ENCODE measurements around the gene IDNK.
A peak's percentile ranks its signal among the peaks of the same experiment; 100 is the strongest.

IDNK gene

GRCh38 chr9:83646500-83647239 is 23.7 kb downstream of the IDNK start:
- TF ChIP-seq ZFP3 (CRISPR knock-in tag; IDR thresholded peaks at IDR 0.05) = no peak
- no peak for TF ChIP-seq ISL1 (CRISPR knock-in tag; IDR thresholded peaks at IDR 0.05)
- TF ChIP-seq ARNTL (CRISPR knock-in tag; IDR thresholded peaks at IDR 0.05; ENCODE audit: borderline replicate concordance, low read depth) = no peak
- TF ChIP-seq TSHZ2 (CRISPR knock-in tag; IDR thresholded peaks at IDR 0.05) = no peak
- TF ChIP-seq ZNF8 (CRISPR knock-in tag; IDR thresholded peaks at IDR 0.05) = no peak
- no peak for TF ChIP-seq CREB5 (CRISPR knock-in tag; IDR thresholded peaks at IDR 0.05; ENCODE audit: low read depth)
- TF ChIP-seq ZNF565 (CRISPR knock-in tag; conservative IDR thresholded peaks at IDR 0.05; ENCODE audit: low read depth) = no peak
- TF ChIP-seq TCF4 (CRISPR knock-in tag; IDR thresholded peaks at IDR 0.05; ENCODE audit: borderline replicate concordance) = no peak
- TF ChIP-seq ZC3H10 (CRISPR knock-in tag; IDR thresholded peaks at IDR 0.05) = no peak
- no peak for TF ChIP-seq POU6F1 (CRISPR knock-in tag; IDR thresholded peaks at IDR 0.05; ENCODE audit: borderline replicate concordance, low read depth)
- TF ChIP-seq PPARA (CRISPR knock-in tag; IDR thresholded peaks at IDR 0.05; ENCODE audit: borderline replicate concordance) = no peak
- TF ChIP-seq RARB (CRISPR knock-in tag; IDR thresholded peaks at IDR 0.05) = no peak
- TF ChIP-seq CSRNP3 (CRISPR knock-in tag; IDR thresholded peaks at IDR 0.05) = no peak
- no peak for TF ChIP-seq ZFP30 (CRISPR knock-in tag; IDR thresholded peaks at IDR 0.05)
- no peak for TF ChIP-seq OSR1 (CRISPR knock-in tag; IDR thresholded peaks at IDR 0.05)
- no peak for TF ChIP-seq GLIS3 (CRISPR knock-in tag; IDR thresholded peaks at IDR 0.05)
- no peak for ATAC-seq

GRCh38 chr9:83649080-83649479 is 26.1 kb downstream of the IDNK start:
- TF ChIP-seq TCF4 (CRISPR knock-in tag; IDR thresholded peaks at IDR 0.05; ENCODE audit: borderline replicate concordance) (no peak), ZFP30 (CRISPR knock-in tag; IDR thresholded peaks at IDR 0.05) (no peak), OSR1 (CRISPR knock-in tag; IDR thresholded peaks at IDR 0.05) (no peak), TSHZ2 (CRISPR knock-in tag; IDR thresholded peaks at IDR 0.05) (no peak), TOX (CRISPR knock-in tag; IDR thresholded peaks at IDR 0.05; ENCODE audit: borderline replicate concordance) (no peak), PPARA (CRISPR knock-in tag; IDR thresholded peaks at IDR 0.05; ENCODE audit: borderline replicate concordance) (no peak)
- peak; percentile 85 for ATAC-seq

GRCh38 chr9:83649515-83649914 is 26.6 kb downstream of the IDNK start:
- peak; percentile 53 for ATAC-seq

More at GRCh38 chr9:83649515-83649914, 26.6 kb downstream of the IDNK start:
- TF ChIP-seq ESRRG (CRISPR knock-in tag; IDR thresholded peaks at IDR 0.05) (no peak), PPARA (CRISPR knock-in tag; IDR thresholded peaks at IDR 0.05; ENCODE audit: borderline replicate concordance) (no peak), TCF4 (CRISPR knock-in tag; IDR thresholded peaks at IDR 0.05; ENCODE audit: borderline replicate concordance) (no peak; the same call in 1 of the 2 replicates), ZNF565 (CRISPR knock-in tag; conservative IDR thresholded peaks at IDR 0.05; ENCODE audit: low read depth) (no peak), POU6F1 (CRISPR knock-in tag; IDR thresholded peaks at IDR 0.05; ENCODE audit: borderline replicate concordance, low read depth) (no peak), CREB5 (CRISPR knock-in tag; IDR thresholded peaks at IDR 0.05; ENCODE audit: low read depth) (no peak), CSRNP3 (CRISPR knock-in tag; IDR thresholded peaks at IDR 0.05) (no peak), RARB (CRISPR knock-in tag; IDR thresholded peaks at IDR 0.05) (no peak)
